ENCODE results near the gene NFRKB.
A peak's percentile ranks its signal among the peaks of the same experiment; 100 is the strongest.
"Not testable (repeated sequence)": the region's sequence is repeated elsewhere in the genome, so short reads cannot be mapped to it uniquely, and the experiment has no call there.

NFRKB gene

GRCh38 chr11:129894278-129895125 lies 876 bp downstream of the NFRKB start:
- no peak for DNase-seq (ENCODE audit: low read depth)

- no peak for DNase-seq (ENCODE audit: low read depth)
These were observed 6.9 kb downstream of the NFRKB start for GRCh38 chr11:129888451-129888850.

- DNase-seq (ENCODE audit: low read depth), result no peak
These were observed 10.0 kb downstream of the NFRKB start for GRCh38 chr11:129885381-129885780.

- DNase-seq (ENCODE audit: low read depth), result no peak
These were observed 10.8 kb downstream of the NFRKB start for GRCh38 chr11:129884581-129884980.

DNA sequence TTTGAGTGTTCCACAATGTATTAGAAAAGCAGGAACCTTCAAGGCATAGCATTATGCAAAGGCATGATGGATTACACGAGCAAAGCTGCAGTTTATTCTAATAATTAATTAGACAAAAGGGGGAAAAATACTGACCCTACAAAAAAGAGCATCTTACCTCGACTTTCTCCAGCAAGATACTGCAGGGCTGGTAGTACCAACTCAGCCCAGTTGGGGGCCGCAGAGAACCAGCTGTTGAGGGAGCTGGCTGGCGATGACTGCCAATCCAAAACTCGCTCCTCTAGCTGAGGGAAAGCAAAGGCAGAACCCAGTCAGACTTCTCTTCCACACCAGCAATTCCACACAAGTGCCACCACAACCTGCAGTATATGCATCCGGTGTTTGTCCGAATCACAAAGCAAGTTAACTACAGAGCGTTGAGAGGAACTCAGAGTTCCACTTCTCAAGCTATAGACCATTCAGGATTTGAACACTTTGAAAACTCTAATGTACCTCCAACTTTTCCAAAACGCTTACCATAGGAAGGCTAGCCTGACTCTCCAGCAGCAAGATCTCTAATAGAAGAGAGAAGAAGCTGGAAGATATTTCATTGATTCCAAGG lies 13.7 kb downstream of the NFRKB start:
- DNase-seq (ENCODE audit: low read depth), result no peak

- DNase-seq (ENCODE audit: low read depth), result no peak
These were observed 15.1 kb downstream of the NFRKB start for GRCh38 chr11:129880311-129880710.

GRCh38 chr11:129871914-129872313 lies 23.5 kb downstream of the NFRKB start:
- DNase-seq (ENCODE audit: low read depth), result no peak

GRCh38 chr11:129868626-129869025 lies 26.8 kb downstream of the NFRKB start:
- DNase-seq (ENCODE audit: low read depth), result not testable (repeated sequence)

- no peak for DNase-seq (ENCODE audit: low read depth)
These were observed 29.1 kb downstream of the NFRKB start for GRCh38 chr11:129866311-129866710.

DNA sequence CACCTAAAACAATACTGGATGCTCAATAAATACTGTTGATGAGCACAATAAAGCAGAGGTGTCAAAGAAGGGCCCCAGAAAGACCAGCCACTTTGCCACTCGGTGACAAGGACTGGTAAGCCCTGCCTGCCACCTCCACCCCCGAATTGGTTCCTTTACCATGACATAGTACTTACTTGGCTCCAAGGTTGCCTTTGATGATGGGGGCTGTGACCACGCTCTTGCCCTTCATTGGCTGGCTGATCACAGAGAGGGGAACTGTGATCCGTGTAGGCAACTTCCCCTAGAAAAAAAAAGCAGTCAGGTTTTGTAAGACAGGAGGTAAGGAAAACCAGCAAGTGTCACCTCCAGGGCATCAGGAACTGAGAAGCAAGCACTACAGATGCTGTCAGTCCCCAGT lies 29.7 kb downstream of the NFRKB start:
- no peak for DNase-seq (ENCODE audit: low read depth)

DNA sequence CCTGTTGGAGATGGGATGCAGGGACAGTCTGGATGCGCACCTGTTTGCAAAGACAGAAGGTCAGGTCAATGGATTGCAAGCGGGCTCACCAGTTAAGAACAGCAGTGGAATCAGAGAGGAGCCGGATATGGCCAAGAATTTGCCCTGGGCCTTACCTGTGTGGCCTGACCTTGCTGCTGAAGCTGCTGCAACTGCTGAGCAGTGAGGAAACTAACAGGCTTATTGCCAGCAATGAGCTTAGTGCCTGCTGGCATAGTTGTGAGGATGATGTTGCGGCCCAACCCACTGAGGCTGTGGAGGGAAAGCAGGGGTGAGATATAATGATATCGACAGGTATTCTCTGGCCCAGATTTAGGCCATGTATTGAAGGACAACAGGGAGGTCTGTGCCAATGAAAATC lies 30.6 kb downstream of the NFRKB start:
- no peak for DNase-seq (ENCODE audit: low read depth)

- DNase-seq (ENCODE audit: low read depth), result peak; percentile 65
These were observed 33.5 kb downstream of the NFRKB start for GRCh38 chr11:129861702-129862522.

- DNase-seq (ENCODE audit: low read depth), result no peak
These were observed 39.3 kb downstream of the NFRKB start for GRCh38 chr11:129856036-129856435.

DNA sequence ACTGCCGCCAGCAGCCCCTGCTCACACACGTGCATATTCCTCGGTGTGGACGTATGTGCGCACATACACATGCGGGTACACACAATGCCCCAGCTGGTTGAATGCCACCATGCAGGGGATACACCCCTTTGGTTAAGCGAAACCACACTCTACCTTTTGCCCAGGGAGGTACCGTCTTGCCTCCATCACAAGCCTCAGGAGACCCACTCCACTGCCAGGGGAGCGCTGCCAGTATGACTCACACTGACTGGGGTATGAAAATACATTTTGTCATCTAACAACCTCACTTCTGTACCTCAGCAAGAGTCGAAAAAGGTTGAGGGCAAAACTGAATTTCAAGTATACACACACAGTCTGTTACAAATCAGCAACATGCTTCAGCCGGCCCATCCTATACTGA lies 40.3 kb downstream of the NFRKB start:
- DNase-seq (ENCODE audit: low read depth), result no peak

DNA sequence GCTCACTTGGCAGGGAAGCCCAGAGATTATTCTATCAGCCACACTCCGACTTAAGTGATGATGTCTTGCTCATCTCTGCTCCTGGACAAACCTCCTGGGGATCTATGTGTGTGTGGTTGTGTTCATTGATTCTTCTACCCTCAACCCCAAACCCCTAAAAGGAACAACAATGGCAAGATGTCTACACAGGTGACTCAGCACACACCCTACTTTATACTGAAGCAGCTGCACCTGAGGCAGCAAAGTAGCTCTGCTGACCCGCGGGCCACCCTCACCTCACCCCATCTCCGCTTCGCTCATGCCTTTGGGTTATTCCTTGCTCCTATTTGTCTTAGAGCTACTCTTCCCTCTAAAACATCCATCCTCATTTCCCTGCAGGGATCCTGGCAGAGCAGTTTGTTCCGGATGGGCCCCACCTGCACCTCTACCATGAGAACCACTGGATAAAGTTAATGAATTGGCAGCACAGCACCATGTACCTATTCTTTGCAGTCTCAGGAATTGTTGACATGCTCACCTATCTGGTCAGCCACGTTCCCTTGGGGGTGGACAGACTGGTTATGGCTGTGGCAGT lies 41.1 kb downstream of the NFRKB start:
- no peak for DNase-seq (ENCODE audit: low read depth)

- DNase-seq (ENCODE audit: low read depth), result no peak
These were observed 41.7 kb downstream of the NFRKB start for GRCh38 chr11:129853518-129854231.

- DNase-seq (ENCODE audit: low read depth), result no peak
These were observed 43.1 kb downstream of the NFRKB start for GRCh38 chr11:129852125-129852740.

DNA sequence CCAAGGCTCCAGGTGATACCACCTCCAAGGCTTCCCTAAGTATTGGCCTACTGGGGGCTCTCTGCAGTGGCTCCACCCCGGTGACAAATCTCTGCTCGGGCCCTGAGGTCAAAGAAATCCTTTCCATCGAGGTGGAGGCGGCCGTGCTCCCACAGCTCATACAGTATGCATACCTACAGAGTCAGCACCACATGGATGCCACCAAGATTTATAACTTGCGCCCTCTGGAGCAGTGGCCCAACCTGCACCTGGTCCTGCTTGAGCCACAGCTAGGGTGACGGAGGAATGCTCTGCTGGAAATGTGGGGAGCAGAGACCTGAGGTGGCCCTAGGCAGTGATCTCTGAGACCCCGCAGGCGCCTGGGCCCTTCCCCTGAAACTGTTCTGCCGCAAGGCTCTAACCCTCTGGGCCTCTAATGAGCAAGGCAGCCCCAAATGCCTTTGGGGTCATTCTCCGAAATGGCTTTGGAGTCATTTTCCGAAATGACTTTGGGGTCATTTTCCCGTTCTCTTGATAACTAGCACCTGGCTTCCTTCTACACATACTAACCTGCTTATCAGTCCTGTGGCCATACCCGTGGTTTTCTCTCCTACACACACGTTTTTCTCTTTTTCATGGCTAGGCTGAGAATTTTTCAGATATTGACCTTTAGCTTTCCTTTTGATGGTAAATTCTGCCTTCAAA lies 45.8 kb downstream of the NFRKB start:
- no peak for DNase-seq (ENCODE audit: low read depth)

GRCh38 chr11:129847361-129847760 lies 48.0 kb downstream of the NFRKB start:
- DNase-seq (ENCODE audit: low read depth), result not testable (repeated sequence)

DNA sequence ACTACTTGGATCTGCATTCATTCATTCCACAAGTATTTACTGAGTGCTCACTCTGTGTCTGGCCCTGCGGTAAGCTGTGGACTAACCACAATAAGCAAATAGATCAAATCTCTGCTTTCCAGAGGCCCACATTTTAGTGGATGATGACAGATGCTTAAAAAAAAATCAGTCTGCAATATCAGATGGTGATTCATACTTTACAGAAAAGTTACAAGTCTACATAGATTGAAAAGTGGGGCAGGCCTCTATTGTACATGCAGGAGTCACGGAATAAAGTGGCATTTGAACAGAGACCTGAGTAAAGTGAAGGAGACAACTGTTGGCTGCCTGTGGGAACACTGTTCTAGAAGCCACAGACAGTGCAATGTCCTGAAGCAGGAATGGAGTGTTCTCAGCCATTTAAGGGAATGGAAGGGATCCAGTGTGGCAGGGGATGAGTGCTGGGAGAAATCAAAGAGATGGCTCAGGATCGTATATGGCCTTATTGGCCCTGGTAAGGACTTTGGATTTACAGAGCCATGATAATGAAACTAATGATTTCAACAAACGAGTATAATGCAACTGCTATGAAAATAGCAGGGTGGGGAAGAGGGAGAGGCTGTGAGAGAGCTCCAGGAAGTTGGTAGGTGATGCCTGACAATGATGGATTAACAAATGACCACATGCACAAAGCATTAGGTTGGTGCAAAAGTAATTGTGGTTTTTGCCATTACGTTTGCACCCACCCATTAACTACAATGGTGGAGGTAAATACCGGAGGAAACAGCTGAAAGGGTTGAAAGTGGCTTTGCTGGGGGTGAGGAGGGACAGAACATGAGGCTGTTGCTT lies 48.7 kb downstream of the NFRKB start:
- peak; percentile 87 for DNase-seq (ENCODE audit: low read depth)

Measured in GM04503 (cell line).